Measurements from ENCODE around the gene CCN5.
"Not testable (repeated sequence)": the region's sequence is repeated elsewhere in the genome, so short reads cannot be mapped to it uniquely, and the experiment has no call there.

Gene CCN5

GRCh38 chr20:44695674-44696300, 19.4 kb upstream of the CCN5 start:
- no peak for DNase-seq

- no peak for DNase-seq
These were observed 18.9 kb upstream of the CCN5 start for GRCh38 chr20:44696315-44696714.

- DNase-seq, result not testable (repeated sequence)
These were observed 18.1 kb upstream of the CCN5 start for GRCh38 chr20:44697041-44697440.

GRCh38 chr20:44698351-44698750, 16.8 kb upstream of the CCN5 start:
- no peak for DNase-seq

DNA sequence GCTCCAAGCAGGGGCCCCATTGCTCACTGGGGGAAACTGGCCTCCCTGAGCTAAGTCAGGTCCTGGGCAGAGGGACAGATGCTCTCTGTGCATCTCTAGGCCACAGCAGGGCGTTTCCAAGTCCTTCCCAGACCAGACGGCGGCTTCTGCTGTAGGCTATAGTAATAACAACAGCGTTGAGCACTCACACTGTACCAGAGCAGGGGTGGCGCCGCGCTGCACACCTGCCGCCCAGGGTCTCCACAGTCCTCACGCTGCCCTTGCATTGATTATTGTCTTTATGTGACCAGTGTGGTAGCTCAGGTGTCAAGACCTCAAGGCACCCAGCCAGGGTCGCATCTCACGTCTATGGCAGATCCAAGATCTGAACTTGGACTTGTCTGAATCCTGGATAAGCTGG, 14.9 kb upstream of the CCN5 start:
- DNase-seq, result no peak

DNA sequence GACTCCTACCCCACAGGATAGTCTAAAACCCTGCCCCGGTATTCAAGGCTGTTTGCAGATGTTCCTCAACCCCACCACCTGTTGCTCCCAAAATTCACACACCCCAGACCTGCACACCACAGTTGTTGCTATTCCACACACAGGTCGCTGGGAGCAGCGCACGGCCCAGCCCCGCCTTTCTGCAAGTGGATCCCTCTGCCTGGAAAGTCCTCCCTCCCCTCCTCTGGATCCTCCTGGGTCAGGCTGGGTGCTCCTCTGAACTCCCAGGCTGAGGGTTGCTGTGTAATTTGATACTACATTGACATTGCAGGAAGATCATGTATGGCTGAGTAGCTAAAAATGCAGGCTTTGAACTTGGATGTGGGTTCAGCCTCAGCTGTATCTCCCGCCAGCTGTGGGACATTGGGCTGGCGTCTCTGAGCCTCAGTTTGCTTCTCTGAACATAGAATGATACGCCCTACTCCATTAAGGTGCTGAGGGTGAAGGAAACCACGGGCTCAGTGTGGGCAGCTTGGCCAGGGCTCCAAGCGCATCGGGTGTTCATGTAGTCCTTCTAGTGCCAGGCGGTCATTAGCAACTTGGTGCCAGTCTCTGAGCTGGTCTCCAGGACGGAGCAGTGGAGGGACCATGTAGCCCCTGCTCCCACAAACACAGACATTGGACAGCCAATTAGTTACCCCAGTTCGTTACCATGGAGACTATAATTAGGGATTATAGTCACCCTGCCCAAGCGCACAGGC, 13.9 kb upstream of the CCN5 start:
- DNase-seq, result no peak

DNA sequence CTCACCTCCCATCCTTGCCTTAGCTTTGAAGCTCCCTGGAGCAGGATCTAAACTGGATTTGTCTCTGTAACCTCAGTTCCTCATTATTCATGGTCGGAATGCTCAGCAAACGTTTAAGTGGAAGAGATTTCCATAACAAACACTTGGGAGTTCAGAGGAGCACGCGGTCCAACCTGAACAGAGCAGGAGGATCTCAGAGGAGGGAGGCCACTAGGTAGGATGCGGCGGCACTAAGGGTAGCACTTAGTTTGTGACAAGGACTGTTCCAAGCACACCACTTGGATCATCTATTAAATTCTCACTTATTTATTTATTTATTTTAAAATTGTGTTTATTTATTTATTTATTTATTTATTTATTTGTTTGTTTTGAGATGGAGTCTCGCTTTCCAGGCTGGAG, 13.3 kb upstream of the CCN5 start:
- no peak for DNase-seq

DNA sequence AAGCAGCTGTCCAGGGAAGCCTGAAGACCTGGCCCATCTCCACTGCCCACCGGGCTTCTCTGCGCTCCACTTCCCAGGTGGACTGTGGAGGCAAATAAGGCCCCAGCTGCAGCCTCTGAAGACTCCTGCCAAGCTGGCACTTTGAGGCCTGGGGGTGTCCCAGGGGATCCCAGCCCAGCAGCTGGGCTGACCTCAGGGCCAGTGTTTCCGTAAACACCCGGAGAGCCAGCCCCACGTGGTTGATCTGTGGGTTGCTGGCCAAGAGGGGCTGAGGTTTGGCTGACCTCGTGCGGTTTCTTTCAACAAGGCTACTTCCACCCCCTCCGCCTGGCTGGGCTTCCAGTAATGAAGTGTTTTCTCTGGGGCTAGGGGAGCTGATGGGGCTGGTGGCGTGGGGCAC, 12.4 kb upstream of the CCN5 start:
- no peak for DNase-seq

GRCh38 chr20:44703183-44703925, 11.8 kb upstream of the CCN5 start:
- no peak for DNase-seq

- no peak for DNase-seq
These were observed 11.1 kb upstream of the CCN5 start for GRCh38 chr20:44703956-44704488.

GRCh38 chr20:44704551-44704971, 10.6 kb upstream of the CCN5 start:
- no peak for DNase-seq

DNA sequence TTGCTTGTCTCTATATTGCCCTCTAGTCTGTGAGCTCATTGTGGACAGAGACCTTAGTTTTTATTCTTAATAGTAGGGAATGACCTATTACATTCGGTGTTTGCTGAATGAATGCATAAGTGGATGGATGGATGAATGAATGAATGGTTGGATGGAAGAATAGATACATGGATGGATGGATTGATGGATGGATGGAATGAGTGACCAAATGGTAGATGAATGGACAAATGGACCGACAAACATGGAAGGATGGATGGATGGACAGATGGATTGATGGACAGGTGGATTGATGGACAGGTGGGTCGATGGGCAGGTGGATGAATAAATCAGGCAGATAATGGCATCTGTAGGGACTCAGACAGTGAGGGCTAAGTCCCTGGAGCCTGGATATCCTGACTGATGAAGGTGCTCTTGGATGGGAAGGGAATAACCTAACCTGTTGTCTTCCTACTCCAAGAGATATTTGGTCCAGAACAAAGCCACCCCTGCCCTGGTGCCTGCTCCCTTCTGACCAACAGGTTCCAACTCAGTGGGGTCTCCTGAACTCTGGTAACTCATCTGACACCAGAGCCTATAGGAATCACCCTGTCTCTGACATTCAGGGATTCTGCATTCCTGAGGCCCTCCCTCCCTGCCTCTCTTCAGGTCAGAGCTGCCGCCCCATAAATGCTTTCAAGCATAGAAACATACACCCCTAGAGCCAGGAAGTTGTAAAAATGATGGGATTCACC, 9.6 kb upstream of the CCN5 start:
- DNase-seq, result no peak

DNA sequence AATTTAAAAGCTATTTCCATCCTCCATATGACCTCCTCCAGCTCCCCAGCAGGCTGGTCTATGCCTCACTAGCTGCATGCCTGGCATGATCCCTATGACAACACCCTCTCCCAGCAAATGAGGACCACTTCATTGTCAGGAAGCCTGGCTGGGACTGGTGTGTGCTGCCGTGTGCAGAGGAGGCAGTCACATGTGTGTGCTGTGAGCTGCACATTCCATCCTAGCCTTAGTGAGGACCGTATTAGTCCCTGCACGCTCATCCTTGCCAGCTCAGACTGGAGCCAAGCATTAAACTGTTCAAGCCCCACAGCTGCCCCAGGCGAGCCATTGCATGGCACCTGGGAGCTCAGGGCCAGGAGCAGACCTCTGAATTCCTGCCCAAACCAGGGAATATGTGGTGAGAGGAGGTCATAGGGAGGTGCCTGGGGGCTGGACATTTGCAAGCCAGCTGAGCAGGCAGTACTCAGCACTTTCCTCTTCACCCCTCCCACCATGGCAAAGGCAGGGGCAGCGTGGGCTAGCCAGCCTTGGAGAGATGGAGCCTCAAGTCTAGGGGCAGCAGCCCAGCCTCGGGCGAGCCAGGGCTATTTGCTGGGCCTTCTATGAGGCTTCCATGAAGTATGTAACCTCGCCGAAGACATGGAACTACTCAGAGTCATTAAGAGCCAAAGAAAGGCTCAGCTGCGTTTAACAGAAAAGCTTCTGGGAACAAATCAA, 8.7 kb upstream of the CCN5 start:
- DNase-seq, result no peak

GRCh38 chr20:44707018-44707579, 8.1 kb upstream of the CCN5 start:
- no peak for DNase-seq

GRCh38 chr20:44709380-44709779, 5.8 kb upstream of the CCN5 start:
- no peak for DNase-seq

DNA sequence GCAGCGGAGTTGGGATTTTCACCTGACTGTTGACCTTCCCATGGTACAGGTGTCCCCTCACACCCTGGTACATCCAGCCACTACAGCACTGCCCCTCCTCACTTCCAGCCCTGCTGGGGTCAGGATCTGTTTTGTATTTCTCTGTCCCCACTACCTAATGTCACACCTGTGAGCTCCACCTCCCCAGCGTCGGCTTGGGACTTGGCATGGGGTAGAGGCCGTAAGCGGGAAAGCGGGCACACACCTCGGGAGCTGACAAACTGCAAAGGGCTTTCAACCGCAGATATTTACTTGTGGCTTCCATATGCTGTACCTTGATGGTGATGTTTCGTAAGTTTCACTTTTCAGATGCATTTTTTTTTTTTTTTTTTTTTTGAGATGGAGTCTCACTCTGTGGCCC, 5.4 kb upstream of the CCN5 start:
- DNase-seq, result no peak

GRCh38 chr20:44711237-44711636, 3.9 kb upstream of the CCN5 start:
- DNase-seq, result no peak

DNA sequence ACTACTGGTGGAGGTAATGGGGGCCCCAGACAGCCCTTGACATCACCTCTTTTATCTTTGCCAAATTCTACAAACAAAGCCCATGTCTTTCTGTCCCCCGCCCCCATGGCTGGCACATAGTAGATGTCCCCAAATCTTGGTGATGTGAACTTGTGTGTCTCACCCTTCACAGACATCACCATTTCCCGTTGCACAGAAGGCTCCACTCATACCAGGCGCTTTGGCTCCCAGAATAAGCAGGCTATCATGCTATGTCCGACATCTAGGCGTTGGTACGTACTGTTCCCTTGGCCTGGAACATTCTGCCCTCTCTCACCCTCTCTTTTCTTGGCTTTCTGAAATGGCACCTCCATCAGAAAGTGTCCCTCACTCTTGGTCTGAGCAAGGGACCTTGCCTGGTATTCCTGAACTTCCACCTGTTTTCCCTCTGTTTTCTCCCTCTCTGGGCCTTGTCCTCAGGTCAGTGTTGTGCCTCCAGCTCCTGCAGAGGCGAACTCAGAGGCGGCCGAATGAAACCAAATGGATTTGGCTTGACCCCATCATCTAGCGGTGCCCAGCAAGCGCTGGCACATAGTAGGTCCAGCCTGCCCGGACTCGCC, 968 bp upstream of the CCN5 start:
- DNase-seq, result no peak

GRCh38 chr20:44715499-44716308, 535 bp downstream of the CCN5 start:
- DNase-seq, result no peak

DNA sequence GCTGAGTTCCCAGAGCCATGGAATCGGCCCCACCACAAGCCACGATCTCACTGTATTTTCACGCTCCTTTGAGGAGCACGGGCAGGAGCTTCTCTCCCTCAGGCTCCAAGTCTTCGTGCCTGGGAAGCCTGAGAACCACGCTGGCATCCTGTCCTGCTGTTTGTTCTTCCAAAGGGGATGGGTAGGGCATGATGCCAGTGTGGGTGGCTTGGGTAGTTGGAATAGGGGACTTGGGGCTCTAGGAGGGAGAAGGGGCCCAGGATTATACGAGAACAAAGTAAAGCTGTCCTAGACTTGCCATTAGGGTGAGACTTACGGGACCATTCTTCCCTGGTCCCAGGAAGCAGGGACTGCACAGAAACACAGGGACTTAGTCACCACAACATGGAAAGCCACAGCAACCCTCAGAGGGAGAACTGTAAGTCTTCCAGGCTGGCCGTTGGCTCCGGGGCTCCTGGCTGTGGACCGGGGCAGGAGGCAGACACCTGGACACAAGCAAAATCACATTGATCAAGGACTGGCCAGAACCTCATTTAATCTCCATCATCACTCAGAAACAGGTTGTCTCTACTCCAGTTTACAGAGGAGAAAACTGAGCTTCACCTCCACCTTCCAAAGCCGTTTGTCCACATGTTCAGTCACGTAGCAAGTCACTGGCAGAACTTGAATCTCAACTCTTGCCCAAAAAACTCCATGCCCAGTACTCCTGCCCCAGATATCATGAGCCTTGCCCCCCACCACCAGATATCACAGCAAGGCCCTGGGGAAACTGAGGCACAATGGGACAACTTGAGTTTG, 1.3 kb downstream of the CCN5 start:
- DNase-seq, result no peak

Data from activated naive CD4-positive, alpha-beta T cell treated with Interleukin-2 at 50 U/mL for 16 hours (primary cell).